Fibroblast of mammary gland (primary cell): ENCODE measurements around the gene CADM1.

ENCODE experiments used
- DNase-seq: peaks from one replicate; pipeline ENCODE4 v3.0.0-alpha.2; 2010; ENCODE audit warnings: low read depth
- H3K4me3 ChIP-seq: 2 replicates; pipeline ENCODE4 v1.5.1; 2011; ENCODE audit warnings: low read depth, mild to moderate bottlenecking, low read length, moderate library complexity; ENCODE audit not compliant: control insufficient read depth
- TF ChIP-seq, protein P1 (sequence below): conservative IDR thresholded peaks from 2 replicates; pipeline ENCODE4 v1.5.1; 2011; ENCODE audit warnings: low read depth, low read length, inconsistent platforms; ENCODE audit not compliant: control insufficient read depth, insufficient read depth

CADM1 gene

DNA sequence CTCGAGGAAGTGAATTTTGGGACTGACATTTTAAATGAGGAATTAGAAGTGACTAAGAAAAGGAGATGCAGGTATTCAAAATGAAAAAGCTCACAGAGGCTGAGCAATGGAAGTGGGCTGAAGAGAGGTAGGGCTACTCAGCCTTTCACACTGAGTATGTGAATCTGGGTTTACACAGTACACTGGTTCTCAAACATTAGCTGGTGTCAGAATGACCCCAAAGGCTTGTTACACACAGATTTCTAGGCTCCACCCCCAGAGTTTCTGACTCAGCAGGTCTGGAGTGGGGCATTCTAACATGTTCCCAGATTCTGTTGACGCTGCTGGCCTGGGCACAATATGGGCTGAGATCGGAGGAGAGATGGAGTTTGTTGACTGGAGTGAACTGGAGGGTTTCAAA is 32.8 kb downstream of the CADM1 start:
- TF ChIP-seq, protein P1, sequence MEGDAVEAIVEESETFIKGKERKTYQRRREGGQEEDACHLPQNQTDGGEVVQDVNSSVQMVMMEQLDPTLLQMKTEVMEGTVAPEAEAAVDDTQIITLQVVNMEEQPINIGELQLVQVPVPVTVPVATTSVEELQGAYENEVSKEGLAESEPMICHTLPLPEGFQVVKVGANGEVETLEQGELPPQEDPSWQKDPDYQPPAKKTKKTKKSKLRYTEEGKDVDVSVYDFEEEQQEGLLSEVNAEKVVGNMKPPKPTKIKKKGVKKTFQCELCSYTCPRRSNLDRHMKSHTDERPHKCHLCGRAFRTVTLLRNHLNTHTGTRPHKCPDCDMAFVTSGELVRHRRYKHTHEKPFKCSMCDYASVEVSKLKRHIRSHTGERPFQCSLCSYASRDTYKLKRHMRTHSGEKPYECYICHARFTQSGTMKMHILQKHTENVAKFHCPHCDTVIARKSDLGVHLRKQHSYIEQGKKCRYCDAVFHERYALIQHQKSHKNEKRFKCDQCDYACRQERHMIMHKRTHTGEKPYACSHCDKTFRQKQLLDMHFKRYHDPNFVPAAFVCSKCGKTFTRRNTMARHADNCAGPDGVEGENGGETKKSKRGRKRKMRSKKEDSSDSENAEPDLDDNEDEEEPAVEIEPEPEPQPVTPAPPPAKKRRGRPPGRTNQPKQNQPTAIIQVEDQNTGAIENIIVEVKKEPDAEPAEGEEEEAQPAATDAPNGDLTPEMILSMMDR, result no peak

DNA sequence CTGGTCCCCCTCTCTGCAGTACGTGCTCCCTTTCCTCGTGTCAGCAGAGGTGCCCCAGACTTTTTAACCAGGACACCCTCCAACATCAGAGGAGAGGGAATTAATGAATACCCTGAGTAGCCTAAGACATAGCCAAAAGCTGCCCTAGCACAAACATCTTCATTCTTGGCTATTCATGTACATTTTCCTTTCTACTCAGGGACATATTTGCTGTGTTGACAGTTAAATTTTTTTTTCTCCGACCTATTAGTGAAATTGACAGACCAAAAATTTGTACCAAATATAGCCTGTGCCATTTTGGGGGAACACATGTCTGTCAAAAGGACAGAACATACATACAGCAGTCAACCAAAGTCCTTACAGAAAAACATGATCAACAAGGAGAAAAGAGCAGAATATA is 33.3 kb downstream of the CADM1 start:
- TF ChIP-seq, protein P1, result no peak
- no peak overlapping the region for H3K4me3 ChIP-seq
- no peak for DNase-seq

More for the DNA sequence above, 32.8 kb downstream of the CADM1 start:
- no peak overlapping the region for H3K4me3 ChIP-seq
- DNase-seq, result no peak

DNA sequence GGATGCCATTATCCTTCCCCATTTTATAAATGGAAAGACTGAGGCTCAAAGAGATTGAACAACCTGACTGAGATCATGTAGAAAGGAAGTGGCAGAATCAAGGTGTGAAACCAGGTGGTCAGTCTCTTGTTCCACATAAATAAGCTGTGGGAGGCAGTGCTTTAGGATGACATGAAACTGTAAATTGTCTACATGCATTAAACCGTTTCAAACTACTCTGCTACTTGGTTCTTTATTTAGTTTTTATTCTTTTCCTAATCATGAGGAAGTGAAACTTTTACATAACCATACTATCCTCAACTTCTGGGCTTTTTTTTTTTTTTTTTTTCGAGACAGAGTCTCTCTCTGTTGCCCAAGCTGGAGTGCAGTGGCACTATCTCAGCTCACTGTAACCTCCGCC is 34.9 kb downstream of the CADM1 start:
- H3K4me3 ChIP-seq, result no peak overlapping the region
- DNase-seq, result no peak
- TF ChIP-seq, protein P1, result no peak

DNA sequence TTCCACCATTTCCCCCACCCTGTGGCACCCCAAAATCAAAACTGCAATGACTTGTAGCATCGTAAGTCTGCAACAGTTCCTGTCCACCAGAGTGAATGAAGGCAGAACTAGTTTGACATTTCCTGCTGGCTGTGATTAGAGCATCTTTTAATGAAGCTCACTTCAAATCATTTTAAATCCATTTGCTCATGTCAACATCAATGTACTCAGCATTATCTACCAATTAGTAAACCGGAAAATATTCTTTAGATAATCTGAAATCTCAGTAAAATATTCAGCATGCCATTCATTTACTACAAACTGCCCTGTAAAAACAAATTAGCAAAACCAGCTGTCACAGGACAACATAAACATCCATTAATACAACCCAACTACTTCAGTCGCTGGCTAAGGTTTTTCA is 38.1 kb downstream of the CADM1 start:
- TF ChIP-seq, protein P1, result no peak
- no peak overlapping the region for H3K4me3 ChIP-seq

DNA sequence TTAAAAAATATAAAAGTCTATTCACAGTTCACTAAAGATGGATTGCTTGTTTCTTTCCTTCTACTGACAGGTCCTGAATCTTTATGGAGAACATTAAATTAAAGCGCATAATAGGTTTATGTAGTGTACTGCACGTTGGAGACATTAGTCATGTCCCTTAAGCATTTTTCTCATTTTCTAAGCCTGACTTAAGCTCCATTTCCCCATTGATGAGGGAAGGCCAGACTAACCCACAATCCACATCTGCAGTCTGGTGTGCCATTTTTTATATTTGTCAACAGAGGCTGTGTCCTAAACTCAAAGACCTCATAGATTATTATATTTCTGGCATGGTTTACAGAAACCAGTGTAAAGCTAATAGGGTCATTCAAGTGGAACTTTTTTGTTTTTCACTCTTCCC is 39.9 kb downstream of the CADM1 start:
- no peak overlapping the region for H3K4me3 ChIP-seq
- DNase-seq, result no peak
- TF ChIP-seq, protein P1, result no peak

More for the DNA sequence above, 38.1 kb downstream of the CADM1 start:
- no peak for DNase-seq

DNA sequence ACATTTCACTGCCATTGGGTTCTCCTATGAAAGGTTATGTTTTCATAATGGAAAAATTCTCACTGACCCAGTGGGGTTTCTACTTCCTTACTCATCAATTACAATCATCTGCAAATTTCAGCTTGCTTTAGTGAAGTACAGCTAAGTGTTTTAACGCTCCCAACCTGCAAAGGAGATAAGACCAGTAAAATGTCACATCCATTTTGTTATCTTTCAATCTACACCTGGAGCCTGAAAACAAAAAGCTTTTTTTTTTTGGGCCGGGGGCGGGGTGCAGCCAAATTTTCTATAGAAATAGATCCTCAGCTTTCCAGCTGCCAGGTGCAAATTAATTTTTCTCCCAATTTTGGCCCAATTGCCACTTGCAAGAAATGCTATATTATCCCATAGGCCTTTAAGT is 40.6 kb downstream of the CADM1 start:
- DNase-seq, result no peak
- no peak overlapping the region for H3K4me3 ChIP-seq
- TF ChIP-seq, protein P1, result no peak

DNA sequence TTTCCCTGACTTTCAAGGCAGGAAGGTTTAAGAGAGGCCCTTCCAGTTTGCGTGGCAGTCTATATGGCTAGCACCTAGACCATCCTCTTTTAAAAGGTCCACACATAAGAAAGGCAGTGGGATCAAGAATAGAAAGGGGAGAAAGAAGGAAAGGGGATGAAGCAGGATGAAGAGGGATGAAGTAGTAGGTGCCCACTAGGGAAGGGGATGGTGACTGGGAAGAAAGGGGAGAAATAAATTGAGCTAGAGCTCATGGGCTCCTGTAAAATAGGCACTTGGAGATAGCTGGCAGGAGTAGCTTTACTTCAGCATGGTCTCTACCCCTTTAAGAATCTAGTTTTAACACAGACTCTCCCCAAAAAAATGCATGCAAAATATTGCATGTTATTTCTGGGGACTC is 41.5 kb downstream of the CADM1 start:
- no peak for DNase-seq
- TF ChIP-seq, protein P1, result no peak

More for the DNA sequence above, 41.5 kb downstream of the CADM1 start:
- no peak overlapping the region for H3K4me3 ChIP-seq
